GM23338 (cell line): Measurements from ENCODE around the gene COL4A1. TPM values are rescaled to one million over a fixed set of nuclear protein-coding genes. Genes with fewer than 3 reads are reported as not detected.

Experiments used
- ATAC-seq: fragments of 200-7000 bp; cut with Tn5 transposase; 3 replicates; pipeline ENCODE4 v1.9.1; 2020
- DNase-seq: peaks from one replicate; pipeline ENCODE4 v3.0.0-alpha.2; 2015; ENCODE audit warnings: low spot score
- H2AFZ ChIP-seq: fragments of 200-600 bp; sonication (generic); 2 replicates; pipeline ENCODE4 v1.8.0; 2016; ENCODE audit warnings: antibody characterized with exemption, mild to moderate bottlenecking, moderate library complexity
- H3F3A ChIP-seq: fragments of 200-600 bp; sonication (generic); replicated peaks from 2 replicates; pipeline ENCODE4 v1.8.0; 2017; ENCODE audit warnings: antibody characterized with exemption, mixed run types, low read depth
- H3K27ac ChIP-seq: fragments of 200-600 bp; sonication (generic); 2 replicates; pipeline ENCODE4 v1.6.1; 2016; ENCODE audit warnings: low read depth
- H3K27me3 ChIP-seq: fragments of 200-600 bp; sonication (generic); 2 replicates; pipeline ENCODE4 v1.8.0; 2016; ENCODE audit warnings: mild to moderate bottlenecking, mixed run types, moderate library complexity; ENCODE audit not compliant: insufficient read depth
- H3K36me3 ChIP-seq: fragments of 200-600 bp; sonication (generic); 2 replicates; pipeline ENCODE4 v1.8.0; 2016; ENCODE audit warnings: mild to moderate bottlenecking; ENCODE audit not compliant: insufficient read depth
- H3K4me1 ChIP-seq: fragments of 200-600 bp; sonication (generic); 2 replicates; pipeline ENCODE4 v1.8.0; 2016; ENCODE audit warnings: mild to moderate bottlenecking, moderate library complexity; ENCODE audit not compliant: insufficient read depth
- H3K4me2 ChIP-seq: fragments of 200-600 bp; sonication (generic); 2 replicates; pipeline ENCODE4 v1.7.1; 2017; ENCODE audit warnings: mixed run types
- H3K4me3 ChIP-seq: fragments of 200-600 bp; sonication (generic); 2 replicates; pipeline ENCODE4 v1.6.1; 2016; ENCODE audit warnings: mixed run types
- H3K79me2 ChIP-seq: fragments of 200-600 bp; sonication (generic); replicated peaks from 2 replicates; pipeline ENCODE4 v1.8.0; 2017; ENCODE audit warnings: mild to moderate bottlenecking; ENCODE audit not compliant: insufficient read depth
- H3K9me2 ChIP-seq: fragments of 200-600 bp; sonication (generic); 2 replicates; pipeline ENCODE4 v1.8.0; 2017; ENCODE audit not compliant: insufficient read depth
- H4K20me1 ChIP-seq: fragments of 200-600 bp; sonication (generic); replicated peaks from 2 replicates; pipeline ENCODE4 v1.8.0; 2017; ENCODE audit warnings: mild to moderate bottlenecking; ENCODE audit not compliant: insufficient read depth
- H3K27ac Mint-ChIP-seq: 2 replicates; pipeline ENCODE4 v1.8.0; 2020; ENCODE audit warnings: inconsistent platforms, mild to moderate bottlenecking, moderate library complexity, mixed read lengths
- H3K27me3 Mint-ChIP-seq: 3 replicates; pipeline ENCODE4 v1.8.0; 2022; ENCODE audit warnings: low read depth, mild to moderate bottlenecking, moderate library complexity, mixed read lengths, inconsistent platforms; ENCODE audit not compliant: insufficient read depth, poor library complexity
- H3K36me3 Mint-ChIP-seq: 3 replicates; pipeline ENCODE4 v1.8.0; 2021; ENCODE audit warnings: low read depth, mild to moderate bottlenecking, inconsistent platforms, moderate library complexity, mixed read lengths
- H3K4me1 Mint-ChIP-seq: 3 replicates; pipeline ENCODE4 v1.8.0; 2020; ENCODE audit warnings: mild to moderate bottlenecking, inconsistent platforms, mixed read lengths
- H3K4me3 Mint-ChIP-seq: 3 replicates; pipeline ENCODE4 v1.8.0; 2021; ENCODE audit warnings: moderate library complexity, mild to moderate bottlenecking, inconsistent platforms, mixed read lengths
- H3K9me3 Mint-ChIP-seq: 3 replicates; pipeline ENCODE4 v1.8.0; 2020; ENCODE audit warnings: moderate library complexity, mild to moderate bottlenecking, inconsistent platforms, mixed read lengths
- CREB1 ChIP-seq: fragments of 250-450 bp; sonication (Bioruptor Pico); IDR thresholded peaks from 2 replicates; pipeline ENCODE4 v1.5.0; 2020; ENCODE audit warnings: low read depth, mild to moderate bottlenecking, moderate library complexity
- EZH2 ChIP-seq: fragments of 200-600 bp; sonication (generic); IDR thresholded peaks from one replicate; pipeline ENCODE4 v1.8.0; 2017; ENCODE audit warnings: antibody characterized with exemption, mild to moderate bottlenecking, low read depth; ENCODE audit not compliant: unreplicated experiment
- EZH2phosphoT487 ChIP-seq: fragments of 200-600 bp; sonication (generic); IDR thresholded peaks from one replicate; pipeline ENCODE4 v1.8.1; 2018; ENCODE audit warnings: antibody characterized with exemption; ENCODE audit not compliant: unreplicated experiment
- JUNB ChIP-seq: IDR thresholded peaks from one replicate; pipeline ENCODE4 v1.6.1; 2016; ENCODE audit warnings: antibody characterized with exemption; ENCODE audit not compliant: unreplicated experiment
- NANOG ChIP-seq: IDR thresholded peaks from 2 replicates; pipeline ENCODE4 v1.6.1; 2016; ENCODE audit warnings: antibody characterized with exemption, borderline replicate concordance
- POLR2AphosphoS5 ChIP-seq: IDR thresholded peaks from 2 replicates; pipeline ENCODE4 v1.6.1; 2016; ENCODE audit warnings: antibody characterized with exemption, low read depth
- STAT1 ChIP-seq: IDR thresholded peaks from one replicate; pipeline ENCODE4 v1.6.1; 2016; ENCODE audit warnings: antibody characterized with exemption; ENCODE audit not compliant: unreplicated experiment
- ZNF114 ChIP-seq: fragments of 250-450 bp; sonication (Bioruptor Pico); IDR thresholded peaks from 2 replicates; pipeline ENCODE4 v1.5.0; 2020; ENCODE audit warnings: mild to moderate bottlenecking, moderate library complexity
- ZNF331 ChIP-seq: fragments of 250-450 bp; sonication (Bioruptor Pico); IDR thresholded peaks from 2 replicates; pipeline ENCODE4 v1.5.0; 2020; ENCODE audit warnings: low read depth, mild to moderate bottlenecking, moderate library complexity
- polyA plus RNA-seq: library from polyadenylated mRNA; unstranded; fragments of >200 nt; fragmentation: Nextera tagmentation; extraction: Ambion mirVana; gene quantifications from 2 replicates; pipeline ENCODE4 v1.2.1, GENCODE V29; 2016
- total RNA-seq: library from RNA; depleted of rRNA; stranded (reverse); fragments of >200 nt; shearing (Covaris generic); gene quantifications from 2 replicates; pipeline ENCODE4 v1.2.3, GENCODE V29; 2014
- TF ChIP-seq, protein P1 (sequence below), 2 experiments: fragments of 200-600 bp in 1 of 2; sonication (generic) in 1 of 2; conservative IDR thresholded peaks; 2 replicates each; pipeline versions ENCODE4 v1.5.1 to v1.6.1; 2016 to 2017; ENCODE audit warnings: antibody characterized with exemption in 2 of 2, low read depth in 2 of 2, mild to moderate bottlenecking in 2 of 2, moderate library complexity in 1 of 2
- TF ChIP-seq, protein P2 (sequence below): fragments of 250-450 bp; sonication (Bioruptor Pico); IDR thresholded peaks from 2 replicates; pipeline ENCODE4 v1.5.0; 2020; ENCODE audit warnings: mild to moderate bottlenecking, moderate library complexity
- TF ChIP-seq, protein P3 (sequence below): IDR thresholded peaks from 2 replicates; pipeline ENCODE4 v1.6.1; 2016; ENCODE audit warnings: antibody characterized with exemption
- TF ChIP-seq, protein P4 (sequence below): IDR thresholded peaks from one replicate; pipeline ENCODE4 v1.6.1; 2018; ENCODE audit warnings: antibody characterized with exemption; ENCODE audit not compliant: unreplicated experiment

COL4A1 gene
- total and polyA plus RNA-seq, 2 experiments from 2014 or later = 39.1 to 110 TPM

DNA sequence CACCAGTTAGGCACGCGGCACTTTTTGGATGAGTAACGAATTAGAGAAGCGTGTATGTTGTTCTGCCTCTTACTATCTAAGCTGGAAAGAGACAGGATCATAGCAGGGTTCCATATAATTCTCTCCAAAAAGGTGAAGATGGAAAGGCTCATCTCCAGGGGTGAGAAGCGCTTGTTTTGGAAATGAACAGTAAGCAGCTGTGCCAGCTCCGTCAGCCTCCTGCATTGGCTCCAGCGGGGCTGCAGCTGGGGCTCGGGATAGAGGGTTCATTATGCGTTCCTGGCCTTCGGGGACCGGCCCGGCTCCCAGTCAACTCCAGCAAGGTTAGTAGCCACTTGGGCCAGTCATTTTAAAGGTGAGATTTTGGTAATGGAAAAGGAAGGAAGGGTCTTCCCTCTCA, 155.5 kb downstream of the COL4A1 start:
- H3K9me2 ChIP-seq = no peaks in the 10 kb centered on the region
- no peak overlapping the region for H3K4me2 ChIP-seq
- no peaks in the 10 kb centered on the region for H3F3A ChIP-seq
- DNase-seq (no peak), ATAC-seq (peak; percentile 25; the same call in 2 of the 3 replicates)
- H3K36me3 ChIP-seq = 0 out of 2 replicates have a peak, but pooled peaks cover 4% of the 10 kb centered on the region
- TF ChIP-seq ZNF114 (CRISPR knock-in tag) (no peak), EZH2phosphoT487 (no peak), NANOG (no peak), STAT1 (no peak), POLR2AphosphoS5 (no peak), EZH2 (no peak), ZNF331 (CRISPR knock-in tag) (no peak), JUNB (no peak), CREB1 (CRISPR knock-in tag) (no peak)
- TF ChIP-seq, protein P1, sequence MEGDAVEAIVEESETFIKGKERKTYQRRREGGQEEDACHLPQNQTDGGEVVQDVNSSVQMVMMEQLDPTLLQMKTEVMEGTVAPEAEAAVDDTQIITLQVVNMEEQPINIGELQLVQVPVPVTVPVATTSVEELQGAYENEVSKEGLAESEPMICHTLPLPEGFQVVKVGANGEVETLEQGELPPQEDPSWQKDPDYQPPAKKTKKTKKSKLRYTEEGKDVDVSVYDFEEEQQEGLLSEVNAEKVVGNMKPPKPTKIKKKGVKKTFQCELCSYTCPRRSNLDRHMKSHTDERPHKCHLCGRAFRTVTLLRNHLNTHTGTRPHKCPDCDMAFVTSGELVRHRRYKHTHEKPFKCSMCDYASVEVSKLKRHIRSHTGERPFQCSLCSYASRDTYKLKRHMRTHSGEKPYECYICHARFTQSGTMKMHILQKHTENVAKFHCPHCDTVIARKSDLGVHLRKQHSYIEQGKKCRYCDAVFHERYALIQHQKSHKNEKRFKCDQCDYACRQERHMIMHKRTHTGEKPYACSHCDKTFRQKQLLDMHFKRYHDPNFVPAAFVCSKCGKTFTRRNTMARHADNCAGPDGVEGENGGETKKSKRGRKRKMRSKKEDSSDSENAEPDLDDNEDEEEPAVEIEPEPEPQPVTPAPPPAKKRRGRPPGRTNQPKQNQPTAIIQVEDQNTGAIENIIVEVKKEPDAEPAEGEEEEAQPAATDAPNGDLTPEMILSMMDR (conservative IDR thresholded peaks at IDR 0.05; ENCODE audit: low read depth in 2 of 2) = no peak
- TF ChIP-seq, protein P2, sequence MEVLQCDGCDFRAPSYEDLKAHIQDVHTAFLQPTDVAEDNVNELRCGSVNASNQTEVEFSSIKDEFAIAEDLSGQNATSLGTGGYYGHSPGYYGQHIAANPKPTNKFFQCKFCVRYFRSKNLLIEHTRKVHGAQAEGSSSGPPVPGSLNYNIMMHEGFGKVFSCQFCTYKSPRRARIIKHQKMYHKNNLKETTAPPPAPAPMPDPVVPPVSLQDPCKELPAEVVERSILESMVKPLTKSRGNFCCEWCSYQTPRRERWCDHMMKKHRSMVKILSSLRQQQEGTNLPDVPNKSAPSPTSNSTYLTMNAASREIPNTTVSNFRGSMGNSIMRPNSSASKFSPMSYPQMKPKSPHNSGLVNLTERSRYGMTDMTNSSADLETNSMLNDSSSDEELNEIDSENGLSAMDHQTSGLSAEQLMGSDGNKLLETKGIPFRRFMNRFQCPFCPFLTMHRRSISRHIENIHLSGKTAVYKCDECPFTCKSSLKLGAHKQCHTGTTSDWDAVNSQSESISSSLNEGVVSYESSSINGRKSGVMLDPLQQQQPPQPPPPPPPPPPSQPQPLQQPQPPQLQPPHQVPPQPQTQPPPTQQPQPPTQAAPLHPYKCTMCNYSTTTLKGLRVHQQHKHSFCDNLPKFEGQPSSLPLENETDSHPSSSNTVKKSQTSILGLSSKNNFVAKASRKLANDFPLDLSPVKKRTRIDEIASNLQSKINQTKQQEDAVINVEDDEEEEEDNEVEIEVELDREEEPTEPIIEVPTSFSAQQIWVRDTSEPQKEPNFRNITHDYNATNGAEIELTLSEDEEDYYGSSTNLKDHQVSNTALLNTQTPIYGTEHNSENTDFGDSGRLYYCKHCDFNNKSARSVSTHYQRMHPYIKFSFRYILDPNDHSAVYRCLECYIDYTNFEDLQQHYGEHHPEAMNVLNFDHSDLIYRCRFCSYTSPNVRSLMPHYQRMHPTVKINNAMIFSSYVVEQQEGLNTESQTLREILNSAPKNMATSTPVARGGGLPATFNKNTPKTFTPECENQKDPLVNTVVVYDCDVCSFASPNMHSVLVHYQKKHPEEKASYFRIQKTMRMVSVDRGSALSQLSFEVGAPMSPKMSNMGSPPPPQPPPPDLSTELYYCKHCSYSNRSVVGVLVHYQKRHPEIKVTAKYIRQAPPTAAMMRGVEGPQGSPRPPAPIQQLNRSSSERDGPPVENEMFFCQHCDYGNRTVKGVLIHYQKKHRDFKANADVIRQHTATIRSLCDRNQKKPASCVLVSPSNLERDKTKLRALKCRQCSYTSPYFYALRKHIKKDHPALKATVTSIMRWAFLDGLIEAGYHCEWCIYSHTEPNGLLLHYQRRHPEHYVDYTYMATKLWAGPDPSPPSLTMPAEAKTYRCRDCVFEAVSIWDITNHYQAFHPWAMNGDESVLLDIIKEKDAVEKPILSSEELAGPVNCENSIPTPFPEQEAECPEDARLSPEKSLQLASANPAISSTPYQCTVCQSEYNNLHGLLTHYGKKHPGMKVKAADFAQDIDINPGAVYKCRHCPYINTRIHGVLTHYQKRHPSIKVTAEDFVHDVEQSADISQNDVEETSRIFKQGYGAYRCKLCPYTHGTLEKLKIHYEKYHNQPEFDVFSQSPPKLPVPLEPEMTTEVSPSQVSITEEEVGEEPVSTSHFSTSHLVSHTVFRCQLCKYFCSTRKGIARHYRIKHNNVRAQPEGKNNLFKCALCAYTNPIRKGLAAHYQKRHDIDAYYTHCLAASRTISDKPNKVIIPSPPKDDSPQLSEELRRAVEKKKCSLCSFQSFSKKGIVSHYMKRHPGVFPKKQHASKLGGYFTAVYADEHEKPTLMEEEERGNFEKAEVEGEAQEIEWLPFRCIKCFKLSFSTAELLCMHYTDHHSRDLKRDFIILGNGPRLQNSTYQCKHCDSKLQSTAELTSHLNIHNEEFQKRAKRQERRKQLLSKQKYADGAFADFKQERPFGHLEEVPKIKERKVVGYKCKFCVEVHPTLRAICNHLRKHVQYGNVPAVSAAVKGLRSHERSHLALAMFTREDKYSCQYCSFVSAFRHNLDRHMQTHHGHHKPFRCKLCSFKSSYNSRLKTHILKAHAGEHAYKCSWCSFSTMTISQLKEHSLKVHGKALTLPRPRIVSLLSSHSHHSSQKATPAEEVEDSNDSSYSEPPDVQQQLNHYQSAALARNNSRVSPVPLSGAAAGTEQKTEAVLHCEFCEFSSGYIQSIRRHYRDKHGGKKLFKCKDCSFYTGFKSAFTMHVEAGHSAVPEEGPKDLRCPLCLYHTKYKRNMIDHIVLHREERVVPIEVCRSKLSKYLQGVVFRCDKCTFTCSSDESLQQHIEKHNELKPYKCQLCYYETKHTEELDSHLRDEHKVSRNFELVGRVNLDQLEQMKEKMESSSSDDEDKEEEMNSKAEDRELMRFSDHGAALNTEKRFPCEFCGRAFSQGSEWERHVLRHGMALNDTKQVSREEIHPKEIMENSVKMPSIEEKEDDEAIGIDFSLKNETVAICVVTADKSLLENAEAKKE (CRISPR knock-in tag) = no peak
- TF ChIP-seq, protein P3, sequence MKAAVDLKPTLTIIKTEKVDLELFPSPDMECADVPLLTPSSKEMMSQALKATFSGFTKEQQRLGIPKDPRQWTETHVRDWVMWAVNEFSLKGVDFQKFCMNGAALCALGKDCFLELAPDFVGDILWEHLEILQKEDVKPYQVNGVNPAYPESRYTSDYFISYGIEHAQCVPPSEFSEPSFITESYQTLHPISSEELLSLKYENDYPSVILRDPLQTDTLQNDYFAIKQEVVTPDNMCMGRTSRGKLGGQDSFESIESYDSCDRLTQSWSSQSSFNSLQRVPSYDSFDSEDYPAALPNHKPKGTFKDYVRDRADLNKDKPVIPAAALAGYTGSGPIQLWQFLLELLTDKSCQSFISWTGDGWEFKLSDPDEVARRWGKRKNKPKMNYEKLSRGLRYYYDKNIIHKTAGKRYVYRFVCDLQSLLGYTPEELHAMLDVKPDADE = no peak
- TF ChIP-seq, protein P4, sequence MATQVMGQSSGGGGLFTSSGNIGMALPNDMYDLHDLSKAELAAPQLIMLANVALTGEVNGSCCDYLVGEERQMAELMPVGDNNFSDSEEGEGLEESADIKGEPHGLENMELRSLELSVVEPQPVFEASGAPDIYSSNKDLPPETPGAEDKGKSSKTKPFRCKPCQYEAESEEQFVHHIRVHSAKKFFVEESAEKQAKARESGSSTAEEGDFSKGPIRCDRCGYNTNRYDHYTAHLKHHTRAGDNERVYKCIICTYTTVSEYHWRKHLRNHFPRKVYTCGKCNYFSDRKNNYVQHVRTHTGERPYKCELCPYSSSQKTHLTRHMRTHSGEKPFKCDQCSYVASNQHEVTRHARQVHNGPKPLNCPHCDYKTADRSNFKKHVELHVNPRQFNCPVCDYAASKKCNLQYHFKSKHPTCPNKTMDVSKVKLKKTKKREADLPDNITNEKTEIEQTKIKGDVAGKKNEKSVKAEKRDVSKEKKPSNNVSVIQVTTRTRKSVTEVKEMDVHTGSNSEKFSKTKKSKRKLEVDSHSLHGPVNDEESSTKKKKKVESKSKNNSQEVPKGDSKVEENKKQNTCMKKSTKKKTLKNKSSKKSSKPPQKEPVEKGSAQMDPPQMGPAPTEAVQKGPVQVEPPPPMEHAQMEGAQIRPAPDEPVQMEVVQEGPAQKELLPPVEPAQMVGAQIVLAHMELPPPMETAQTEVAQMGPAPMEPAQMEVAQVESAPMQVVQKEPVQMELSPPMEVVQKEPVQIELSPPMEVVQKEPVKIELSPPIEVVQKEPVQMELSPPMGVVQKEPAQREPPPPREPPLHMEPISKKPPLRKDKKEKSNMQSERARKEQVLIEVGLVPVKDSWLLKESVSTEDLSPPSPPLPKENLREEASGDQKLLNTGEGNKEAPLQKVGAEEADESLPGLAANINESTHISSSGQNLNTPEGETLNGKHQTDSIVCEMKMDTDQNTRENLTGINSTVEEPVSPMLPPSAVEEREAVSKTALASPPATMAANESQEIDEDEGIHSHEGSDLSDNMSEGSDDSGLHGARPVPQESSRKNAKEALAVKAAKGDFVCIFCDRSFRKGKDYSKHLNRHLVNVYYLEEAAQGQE = no peak
- no peaks in the 10 kb centered on the region for H3K27me3 ChIP-seq
- Mint-ChIP-seq H3K27me3 (peaks cover 2% of the 10 kb centered on the region), H3K9me3 (no peaks in the 10 kb centered on the region), H3K27ac (no peak overlapping the region), H3K36me3 (peaks cover 30% of the 10 kb centered on the region), H3K4me1 (peaks cover 8% of the 10 kb centered on the region), H3K4me3 (no peak overlapping the region)
- no peak overlapping the region for H2AFZ ChIP-seq
- no peaks in the 10 kb centered on the region for H4K20me1 ChIP-seq
- H3K79me2 ChIP-seq = no peaks in the 10 kb centered on the region
- H3K4me1 ChIP-seq = no peaks in the 10 kb centered on the region
- no peak overlapping the region for H3K27ac ChIP-seq
- no peak overlapping the region for H3K4me3 ChIP-seq
